Activated CD8-positive, alpha-beta memory T cell treated with anti-CD3 and anti-CD28 coated beads, Interleukin-2, amount 50 U/mL, for 1 hour (primary cell): ENCODE results near the gene NRSN1.

Experiments used
- DNase-seq: peaks from one replicate; pipeline ENCODE4 v3.0.0-alpha.2; 2020; ENCODE audit errors: extremely low read depth

Gene NRSN1

GRCh38 chr6:24125980-24126379 is at the start of gene NRSN1:
TSS of gene NRSN1 (plus strand) at chr6:24126215. CDS start at chr6:24134328, 8,113 bp downstream.
- no peak for DNase-seq

DNA sequence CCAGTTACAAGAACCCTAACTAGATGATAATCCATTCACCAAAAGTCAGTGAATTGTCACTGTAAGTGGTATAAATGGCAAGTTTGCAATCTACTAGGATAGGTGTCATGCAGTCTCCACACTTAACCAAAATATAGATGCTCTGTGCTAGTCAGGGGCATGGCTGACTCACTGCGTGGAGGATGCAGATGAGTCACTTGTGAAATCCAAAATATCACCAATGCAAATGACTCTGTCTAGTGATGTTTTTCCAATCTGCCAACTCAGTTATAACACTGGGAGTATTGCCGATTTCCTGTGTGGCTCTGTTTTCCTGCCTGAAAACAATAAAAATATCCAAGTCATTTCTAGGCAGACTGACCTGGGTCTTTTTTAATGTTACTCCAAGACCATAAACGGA is 47.8 kb upstream of the NRSN1 start:
- no peak for DNase-seq

- DNase-seq = no peak
Measured at GRCh38 chr6:24079076-24079475, 46.9 kb upstream of the NRSN1 start.

DNA sequence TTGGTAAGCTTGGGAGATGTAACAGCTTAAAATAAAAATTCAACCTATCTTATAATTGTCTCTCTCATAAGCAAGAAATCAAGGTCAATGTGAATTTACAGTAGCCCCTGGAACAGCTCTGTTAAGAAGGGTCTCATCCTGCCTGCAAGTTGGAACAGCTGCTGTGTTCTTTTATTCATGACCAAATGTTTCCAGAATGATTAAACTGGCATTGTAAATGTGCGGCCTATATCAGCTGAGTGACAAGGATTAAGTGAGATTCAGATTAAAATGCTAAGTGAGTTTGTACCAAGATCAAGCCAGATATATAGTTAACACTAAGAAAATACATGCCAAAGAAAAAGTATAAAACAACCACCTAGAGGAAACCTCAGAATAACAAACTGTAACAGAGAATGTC is 45.3 kb upstream of the NRSN1 start:
- no peak for DNase-seq

DNA sequence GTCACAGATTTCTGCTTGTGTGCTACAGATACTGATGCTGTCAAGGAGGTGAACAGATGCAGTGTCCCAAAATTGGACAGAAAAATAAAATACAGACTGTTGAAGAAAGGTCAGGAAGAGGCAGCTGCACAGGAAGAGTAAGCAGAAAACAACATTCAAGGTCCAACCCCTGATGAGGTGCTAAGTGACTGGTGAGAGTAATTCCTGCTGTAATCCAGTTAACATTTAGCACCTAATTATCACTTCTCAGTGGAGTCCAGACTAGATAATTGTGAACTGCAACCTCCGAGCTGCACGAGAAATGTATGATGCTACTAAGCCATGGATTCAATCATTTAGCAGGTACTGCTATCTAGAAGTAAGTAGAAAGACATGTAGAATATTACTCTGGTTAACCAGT is 36.3 kb upstream of the NRSN1 start:
- no peak for DNase-seq

DNA sequence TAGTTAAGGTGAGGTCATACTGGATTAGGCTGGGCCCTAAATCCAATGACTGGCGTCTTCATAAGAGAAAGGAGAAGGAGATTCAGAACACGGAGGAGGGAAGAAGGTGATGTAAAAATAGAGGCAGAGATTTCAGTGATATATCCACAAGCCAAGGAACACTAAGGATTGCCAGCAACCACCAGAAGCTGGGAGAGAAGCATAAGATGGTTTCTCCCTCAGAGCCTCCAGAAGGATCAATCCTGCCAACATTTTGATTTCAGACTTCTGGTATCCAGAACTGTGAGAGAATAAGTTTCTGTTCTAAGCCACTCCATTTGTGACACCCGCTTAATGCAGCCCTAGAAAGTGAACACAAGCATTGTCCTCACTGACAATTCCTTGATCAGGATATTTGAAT is 33.6 kb upstream of the NRSN1 start:
- DNase-seq = no peak

GRCh38 chr6:24093381-24093780 is 32.6 kb upstream of the NRSN1 start:
- DNase-seq = no peak

DNA sequence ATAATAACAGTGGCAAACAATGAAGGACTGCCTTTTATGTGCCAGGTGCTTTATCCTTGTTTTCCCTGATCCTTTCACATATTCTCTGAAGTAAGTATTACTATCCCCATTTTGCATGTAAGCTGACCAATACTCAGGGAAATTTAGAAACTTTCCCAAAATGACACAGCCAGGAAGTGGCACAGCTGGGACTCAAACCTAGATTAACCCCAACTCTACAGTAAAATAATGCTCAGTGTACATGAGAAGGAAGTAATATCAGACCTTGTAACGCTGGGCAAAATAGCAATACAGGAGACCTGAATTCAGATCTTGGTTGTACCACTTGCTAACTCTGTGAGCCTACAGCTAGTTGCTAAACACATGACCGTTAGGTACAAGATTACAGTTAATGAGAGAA is 26.8 kb upstream of the NRSN1 start:
- DNase-seq = no peak

DNA sequence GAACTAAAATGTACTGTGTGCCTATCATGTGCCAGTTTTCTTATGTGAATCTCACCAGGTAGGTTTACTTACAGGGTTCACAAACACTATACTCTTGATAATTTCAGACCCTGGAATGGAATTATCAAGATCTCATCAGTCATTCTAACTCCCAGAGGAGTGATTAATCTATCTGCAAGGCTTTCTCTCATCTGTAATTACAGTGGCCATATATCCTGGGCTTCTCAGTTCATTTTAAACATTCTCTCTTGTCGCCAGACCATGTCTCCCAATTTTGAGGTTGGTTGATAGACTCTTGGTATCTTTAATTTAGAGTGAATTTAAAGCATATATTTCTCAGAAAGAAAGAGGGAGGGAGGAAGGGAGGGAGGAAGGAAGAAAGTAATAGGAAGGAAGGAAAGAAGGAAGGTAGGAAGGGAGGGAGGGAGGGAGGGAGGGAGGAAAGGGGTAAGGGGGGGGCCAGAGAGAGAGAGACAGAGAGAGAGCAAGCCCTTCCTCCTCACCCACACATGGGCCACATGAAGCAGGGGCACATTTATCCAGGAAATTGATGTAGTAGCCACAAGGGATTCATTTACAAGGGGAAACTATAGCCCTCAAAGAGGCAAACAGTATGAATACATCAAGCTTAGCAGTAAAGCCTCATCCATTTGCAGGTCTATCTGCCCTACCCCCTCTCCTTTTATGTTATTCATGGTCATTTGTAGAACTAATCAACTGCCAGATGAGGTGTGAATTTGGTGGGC is 25.8 kb upstream of the NRSN1 start:
- no peak for DNase-seq

- DNase-seq = no peak
Measured at GRCh38 chr6:24100770-24101155, 25.3 kb upstream of the NRSN1 start.

GRCh38 chr6:24105191-24105590 is 20.8 kb upstream of the NRSN1 start:
- no peak for DNase-seq

DNA sequence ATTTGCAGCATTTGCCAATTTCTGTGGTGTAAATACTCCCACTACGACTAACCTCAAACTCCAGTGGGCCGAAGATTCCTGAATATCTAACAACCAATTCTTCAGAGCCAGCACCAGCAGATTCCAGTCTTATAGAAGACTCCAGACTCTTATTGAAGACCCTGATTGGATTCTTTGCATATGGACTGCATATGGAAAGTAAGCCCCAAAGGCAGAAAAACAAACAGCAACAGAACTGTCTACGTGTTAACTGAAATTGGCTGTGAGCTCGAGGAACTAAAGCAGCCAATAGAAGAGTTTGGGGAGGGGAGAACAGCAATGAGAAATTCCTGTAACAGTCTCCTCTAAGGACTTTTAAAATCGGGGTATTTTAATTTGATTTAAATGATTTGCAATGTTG is 19.7 kb upstream of the NRSN1 start:
- DNase-seq = no peak

GRCh38 chr6:24107294-24107693 is 18.7 kb upstream of the NRSN1 start:
- DNase-seq = no peak

- DNase-seq = no peak
Measured at GRCh38 chr6:24108056-24108455, 18.0 kb upstream of the NRSN1 start.

GRCh38 chr6:24110417-24110816 is 15.6 kb upstream of the NRSN1 start:
- DNase-seq = no peak

DNA sequence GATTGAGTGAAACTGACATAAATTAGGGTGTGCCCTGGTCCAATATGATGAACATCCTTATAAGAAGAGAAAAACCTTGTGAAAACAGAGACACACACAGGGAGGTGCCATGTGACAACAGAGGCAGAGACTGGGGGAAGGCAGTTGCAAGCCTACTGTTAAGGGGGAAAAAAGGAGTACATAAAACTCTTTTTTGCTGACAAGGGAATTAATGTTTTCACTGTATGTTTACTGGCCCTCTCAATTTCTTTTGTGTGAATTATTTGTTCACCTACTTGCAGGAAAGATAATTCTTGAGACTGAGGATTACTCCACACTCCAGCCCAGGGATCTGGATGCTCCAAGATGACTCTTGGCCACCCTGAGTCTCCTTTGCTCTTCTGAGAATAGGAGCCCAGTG is 12.1 kb upstream of the NRSN1 start:
- DNase-seq = no peak

GRCh38 chr6:24117021-24117420 is 9.0 kb upstream of the NRSN1 start:
- DNase-seq = no peak

DNA sequence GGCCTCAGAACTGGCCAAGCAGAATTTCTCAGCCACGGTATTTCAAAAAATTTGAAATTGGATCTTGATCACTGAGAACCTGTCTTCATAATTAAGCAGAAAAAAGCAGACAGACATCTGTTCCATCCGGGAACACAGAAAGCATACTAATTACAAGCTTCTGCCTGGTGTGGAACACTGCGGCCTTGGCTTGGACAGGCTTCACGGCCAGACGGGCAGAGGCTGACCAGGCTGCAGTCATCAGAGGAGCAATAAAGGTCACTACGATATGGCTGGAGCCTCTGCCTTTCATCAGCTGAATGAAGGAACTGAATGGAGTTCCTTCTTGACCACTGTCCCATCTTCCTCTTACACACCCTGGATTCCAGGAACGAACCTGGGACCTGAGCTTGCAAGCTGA is 3.9 kb upstream of the NRSN1 start:
- DNase-seq = no peak

- no peak for DNase-seq
Measured at GRCh38 chr6:24126586-24127192, 674 bp downstream of the NRSN1 start.

DNA sequence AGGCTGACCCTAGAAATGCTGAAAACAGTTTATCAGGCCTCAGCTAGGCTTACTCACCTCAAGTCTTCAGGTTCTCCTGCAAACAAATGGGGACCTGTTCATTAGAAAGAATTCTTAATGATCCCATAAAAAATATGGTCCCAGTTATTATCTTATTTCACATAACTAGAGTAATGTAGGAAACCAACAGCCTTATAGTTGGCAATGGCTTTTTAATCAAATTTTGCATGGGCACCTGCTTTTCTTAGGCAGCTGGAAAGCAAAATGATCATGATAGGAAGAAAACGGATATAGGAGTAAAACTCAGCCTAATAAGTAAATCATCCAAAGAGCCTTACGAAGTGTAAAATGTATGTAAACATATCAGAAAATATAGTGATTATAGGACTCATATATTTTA is 1.3 kb downstream of the NRSN1 start:
- DNase-seq = no peak

- no peak for DNase-seq
Measured at GRCh38 chr6:24131751-24132150, 5.7 kb downstream of the NRSN1 start.

GRCh38 chr6:24139080-24139479 is 13.1 kb downstream of the NRSN1 start:
- no peak for DNase-seq

GRCh38 chr6:24139639-24140038 is 13.6 kb downstream of the NRSN1 start:
- no peak for DNase-seq

DNA sequence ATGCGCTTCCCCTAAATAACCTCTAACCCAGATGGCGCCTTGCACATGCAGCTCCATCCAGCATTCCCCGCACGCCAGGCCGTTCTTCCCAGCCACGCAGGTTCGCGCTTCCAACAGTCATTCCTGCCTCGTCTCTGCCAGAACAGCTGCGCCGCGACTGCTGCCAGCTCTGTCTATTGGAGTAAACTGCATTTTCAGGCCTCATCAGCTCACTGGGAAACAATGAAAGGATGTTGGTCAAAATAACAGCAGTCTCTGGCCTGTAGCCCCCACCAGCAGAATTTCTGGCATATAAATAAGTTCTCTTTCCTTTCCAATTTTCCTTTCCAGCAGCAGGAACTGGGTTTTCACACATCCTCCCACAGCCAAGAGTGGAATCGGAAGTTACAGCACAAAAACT is 14.6 kb downstream of the NRSN1 start:
- no peak for DNase-seq
